Activated naive CD4-positive, alpha-beta T cell treated with anti-CD3 and anti-CD28 coated beads, Interleukin-2, amount 50 U/mL, for 72 hours (primary cell): ENCODE data around the gene DOC2A. TPM values are rescaled to one million over a fixed set of nuclear protein-coding genes. Genes with fewer than 3 reads are reported as not detected.
A peak's percentile ranks its signal among the peaks of the same experiment; 100 is the strongest.
"Not testable (repeated sequence)": the region's sequence is repeated elsewhere in the genome, so short reads cannot be mapped to it uniquely, and the experiment has no call there.

ENCODE experiments used
- ATAC-seq, 2 donors: fragments of 150-1000 bp; cut with Tn5 transposase; 2 replicates each; pipeline ENCODE4 v1.10.0; 2021; ENCODE audit warnings: mild to moderate bottlenecking in 2 of 2, moderate library complexity in 2 of 2
- DNase-seq, 2 donors: peaks; one replicate each; pipeline ENCODE4 v3.0.0; 2021 to 2022; ENCODE audit warnings: low spot score in 2 of 2
- H3K27ac Mint-ChIP-seq, 2 donors: one replicate each; pipeline ENCODE4 v1.8.0; 2022; ENCODE audit warnings: mild to moderate bottlenecking in 2 of 2, mixed read lengths in 2 of 2
- H3K36me3 Mint-ChIP-seq, 2 donors: one replicate each; pipeline ENCODE4 v1.8.0; 2022; ENCODE audit warnings: mixed read lengths in 2 of 2
- H3K9me3 Mint-ChIP-seq, 2 donors: one replicate each; pipeline ENCODE4 v1.8.0; 2022; ENCODE audit warnings: mixed read lengths in 2 of 2
- total RNA-seq, 2 donors: library from RNA; stranded (reverse); gene quantifications; one replicate each; pipeline ENCODE4 v1.2.3, GENCODE V29; 2022

DOC2A gene
- total RNA-seq, 2 donors from 2014 or later, result 0.80 to 2.0 TPM

DNA sequence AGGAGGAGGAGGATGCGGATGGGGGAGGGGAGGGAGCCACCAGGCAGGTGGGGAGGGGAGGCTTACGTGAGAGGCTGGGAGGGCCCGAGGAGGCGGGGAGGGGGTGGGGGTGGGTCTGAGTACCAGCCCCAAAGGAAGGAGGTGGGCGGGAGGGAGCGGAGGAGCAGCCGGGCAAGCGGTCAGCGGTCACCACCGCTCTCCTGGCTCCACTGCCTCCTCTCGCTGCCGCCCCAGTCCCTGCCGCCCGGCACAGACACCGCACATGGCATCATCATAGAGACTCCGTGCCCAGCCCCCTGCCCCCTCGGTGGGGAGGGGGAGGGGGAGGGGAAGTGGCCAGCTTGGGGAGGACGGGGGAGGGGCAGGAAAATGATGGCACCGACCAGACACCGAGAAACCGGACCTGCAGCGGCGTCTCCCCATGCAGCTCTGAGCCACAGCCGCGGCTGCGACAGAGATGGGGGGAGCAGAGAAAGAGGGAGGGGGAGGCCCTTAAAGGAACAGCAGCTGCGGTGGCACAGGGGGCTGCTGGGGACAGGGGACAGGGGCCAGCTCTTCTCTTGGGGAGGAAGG is 20.1 kb upstream of the DOC2A start, which contains the start of gene TLCD3B:
Gene TLCD3B, minus strand, starts transcription at position 431 of the 573 bp plus-strand sequence. CDS start 744 bp downstream, outside the sequence.
- H3K27ac Mint-ChIP-seq, result no peak within 1 kb of the TSS
- ATAC-seq (no peak), DNase-seq (no peak)
- no peaks in the 10 kb centered on the region for H3K9me3 Mint-ChIP-seq
- no peaks in the 10 kb centered on the region for H3K36me3 Mint-ChIP-seq

DNA sequence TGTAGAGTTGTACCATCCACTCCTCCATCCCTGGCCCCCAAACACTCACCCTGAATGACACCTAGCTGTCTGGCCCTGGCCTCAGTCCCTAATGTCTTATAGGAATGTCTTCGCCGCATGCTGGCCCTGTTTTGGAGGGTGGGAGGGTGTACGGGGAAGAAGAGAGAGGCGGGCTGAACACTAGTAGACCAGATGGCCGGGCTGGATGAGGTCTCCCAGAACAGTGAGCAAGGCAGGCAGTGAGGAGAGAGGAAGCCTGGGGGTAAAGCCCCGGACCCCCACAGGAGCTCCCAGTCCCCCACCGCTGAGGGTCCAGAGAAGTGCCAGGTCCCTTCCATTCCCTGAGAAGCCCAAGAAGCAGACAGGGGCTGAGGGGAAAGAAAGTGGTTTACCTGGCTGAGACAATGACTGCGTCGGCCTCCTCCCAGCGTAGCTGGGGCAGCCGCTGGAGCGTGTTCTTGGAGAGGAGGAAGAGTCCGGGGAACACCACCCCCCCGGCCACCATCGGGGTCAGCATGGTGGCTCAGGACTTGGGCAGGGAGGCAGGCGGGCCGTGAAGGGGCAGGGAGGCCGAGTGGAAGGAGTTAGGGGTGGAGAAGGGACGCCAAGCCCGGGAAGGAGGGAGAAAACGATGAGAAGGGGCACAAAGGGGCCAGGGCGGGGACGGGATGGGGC is 19.3 kb upstream of the DOC2A start:
- no peak overlapping the region for H3K27ac Mint-ChIP-seq
- no peaks in the 10 kb centered on the region for H3K9me3 Mint-ChIP-seq
- DNase-seq, result no peak
- no peak for ATAC-seq
- no peaks in the 10 kb centered on the region for H3K36me3 Mint-ChIP-seq

DNA sequence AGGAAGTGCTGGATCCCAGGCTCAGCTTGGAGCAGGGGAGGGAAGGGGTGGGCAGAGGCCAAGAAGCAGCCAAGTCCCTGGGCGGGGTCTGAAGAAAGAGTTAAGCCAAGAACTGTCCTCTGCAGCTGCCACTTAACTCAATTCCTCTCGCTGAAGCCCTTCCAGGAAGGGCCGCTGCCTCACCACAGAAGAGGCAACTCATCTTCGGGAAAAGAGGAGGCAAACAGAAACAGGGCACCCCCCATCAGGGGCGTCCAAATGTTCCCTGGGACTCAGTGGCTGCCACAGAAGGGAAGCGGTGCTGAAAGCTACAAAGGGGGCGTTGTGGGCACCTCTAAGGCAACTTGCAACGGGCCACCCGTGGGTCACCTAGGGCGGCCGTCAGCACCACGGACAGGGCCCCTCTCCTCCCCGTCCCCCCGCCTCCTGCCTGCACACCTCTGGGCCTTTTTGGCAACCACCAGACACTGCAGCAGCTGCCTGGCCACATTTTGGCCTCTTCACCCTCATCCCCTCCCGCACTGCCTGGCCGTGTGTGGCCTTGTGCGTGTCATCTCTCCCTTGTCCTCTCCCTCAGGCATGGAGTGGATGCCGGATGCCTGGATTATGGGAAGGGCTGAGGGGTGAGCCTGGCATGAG is 17.7 kb upstream of the DOC2A start:
- Mint-ChIP-seq H3K36me3 (no peaks in the 10 kb centered on the region), H3K9me3 (no peaks in the 10 kb centered on the region), H3K27ac (no peak overlapping the region)
- ATAC-seq (no peak), DNase-seq (no peak)

DNA sequence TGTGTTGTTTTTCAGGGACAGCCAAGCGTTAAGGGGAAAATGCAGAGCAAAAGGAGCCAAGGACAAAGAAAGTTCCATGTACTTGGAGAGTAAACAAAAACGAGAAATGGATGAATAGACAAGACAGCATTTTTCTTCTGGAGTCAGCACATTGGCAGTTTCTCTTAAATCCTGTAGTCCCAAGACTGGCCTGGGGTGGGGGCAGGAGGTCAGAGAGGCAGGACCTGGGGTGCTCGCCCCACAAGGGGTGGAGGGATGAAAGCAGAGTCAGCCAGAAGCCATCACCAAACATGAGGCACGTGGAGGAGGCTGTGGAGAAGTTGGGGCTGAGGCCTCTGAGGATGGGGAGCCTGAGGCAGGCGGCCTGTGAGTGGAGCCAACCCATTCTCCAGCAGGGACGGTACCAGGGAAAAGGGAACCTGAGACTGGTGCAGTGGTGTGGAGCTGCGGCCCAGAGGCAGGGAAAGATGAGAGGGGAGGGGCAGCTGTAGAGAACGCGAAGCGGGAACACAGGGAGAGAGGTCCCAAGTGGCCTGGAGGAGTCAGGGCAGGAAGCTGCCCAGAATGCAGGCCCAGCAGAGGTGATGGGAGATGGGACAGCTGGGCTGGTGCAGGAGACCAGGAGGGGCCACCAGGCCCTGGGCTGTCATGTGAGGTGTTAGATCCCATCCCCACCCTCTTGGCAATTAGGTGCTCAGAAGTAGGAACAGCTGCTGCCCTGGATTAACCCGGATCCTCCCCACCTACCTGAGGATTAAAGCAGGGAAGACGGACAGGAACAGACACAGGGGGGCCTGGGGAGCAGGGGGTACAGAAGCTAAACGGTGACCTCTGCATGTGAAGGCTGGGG is 17.0 kb upstream of the DOC2A start:
- Mint-ChIP-seq H3K27ac (no peak overlapping the region), H3K36me3 (no peaks in the 10 kb centered on the region), H3K9me3 (no peaks in the 10 kb centered on the region)
- DNase-seq (no peak), ATAC-seq (no peak)

DNA sequence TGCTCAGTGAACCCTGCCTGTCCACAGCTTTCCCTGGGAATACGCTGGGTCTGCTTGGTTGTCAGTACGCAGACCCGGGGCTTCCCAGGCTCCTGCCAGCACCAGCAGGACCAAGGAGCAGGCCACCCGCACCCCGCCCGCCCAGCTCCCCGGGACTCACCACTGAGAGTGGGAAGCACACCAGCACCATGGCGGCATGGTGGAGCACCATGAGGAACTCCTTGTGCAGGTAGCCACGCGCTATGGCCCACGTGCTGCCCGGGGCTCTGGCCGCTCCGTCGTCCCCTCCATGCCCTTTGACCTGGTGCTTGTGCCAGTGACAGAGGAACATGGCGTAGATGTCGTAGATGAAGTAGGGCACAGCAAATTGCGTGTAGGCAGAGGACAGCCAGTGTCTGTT is 15.6 kb upstream of the DOC2A start:
- H3K9me3 Mint-ChIP-seq, result no peaks in the 10 kb centered on the region
- DNase-seq (no peak), ATAC-seq (no peak)
- H3K27ac Mint-ChIP-seq, result no peak overlapping the region
- H3K36me3 Mint-ChIP-seq, result no peaks in the 10 kb centered on the region

DNA sequence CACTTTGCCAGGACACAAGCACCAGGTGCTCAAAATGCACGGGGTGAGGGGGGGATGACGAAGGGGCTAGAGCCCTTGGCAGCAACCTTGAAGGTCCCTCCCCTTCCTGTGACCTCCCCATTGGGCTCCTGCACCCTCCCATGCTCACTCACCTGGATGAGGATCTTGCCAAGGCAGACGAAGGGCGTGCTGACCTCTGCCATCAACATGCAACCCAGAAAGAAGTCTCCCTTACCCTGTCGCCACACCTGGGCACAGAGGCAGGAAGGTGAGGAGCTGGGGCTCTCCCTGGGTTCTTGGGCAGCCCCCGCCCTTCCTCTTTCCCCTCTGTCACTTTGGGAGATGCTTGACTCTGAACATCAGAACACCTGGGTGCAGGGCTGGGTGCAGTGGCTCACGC is 14.7 kb upstream of the DOC2A start:
- H3K9me3 Mint-ChIP-seq, result no peaks in the 10 kb centered on the region
- H3K27ac Mint-ChIP-seq, result no peak overlapping the region
- H3K36me3 Mint-ChIP-seq, result no peaks in the 10 kb centered on the region
- ATAC-seq (no peak), DNase-seq (no peak)

DNA sequence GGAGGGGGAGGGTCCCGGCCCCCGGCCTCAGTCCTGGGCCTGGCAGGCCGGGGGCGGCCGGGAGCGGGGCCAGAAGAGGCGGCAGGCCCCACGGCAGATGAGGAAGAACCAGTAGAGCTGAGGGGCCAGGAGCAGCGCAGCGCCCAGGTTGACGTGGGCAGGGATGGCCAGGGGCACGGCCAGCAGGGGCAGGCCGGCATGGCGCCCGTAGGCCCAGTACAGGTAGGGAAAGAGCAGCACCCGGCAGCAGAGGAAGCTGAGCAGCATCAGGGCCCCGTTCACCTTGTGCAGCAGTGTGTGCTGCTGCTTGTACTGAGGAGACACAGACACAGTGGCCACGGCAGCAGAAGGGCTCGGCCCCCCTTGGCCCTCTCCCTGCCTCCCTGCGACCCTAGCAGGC is 14.3 kb upstream of the DOC2A start:
- no peak for ATAC-seq

DNA sequence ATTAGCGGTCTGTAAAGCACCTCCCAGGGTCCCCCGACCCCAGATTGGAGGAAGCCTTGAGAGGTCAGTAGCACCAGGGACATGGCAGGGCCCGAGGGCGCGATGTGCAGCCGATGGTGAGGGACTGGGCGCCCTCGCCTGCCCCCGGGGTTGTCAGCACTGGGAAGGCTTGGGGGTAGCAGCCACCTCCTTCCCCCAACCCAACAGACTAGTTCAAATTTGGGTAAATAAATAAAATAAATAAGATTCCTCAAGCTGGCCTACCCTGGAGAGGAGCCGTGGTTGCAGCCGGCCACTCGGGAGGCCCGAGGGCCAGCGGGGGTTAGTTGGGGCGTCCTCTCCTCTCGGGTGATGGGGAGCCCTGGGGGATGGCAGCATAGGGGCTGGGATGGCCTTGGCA is 13.6 kb upstream of the DOC2A start:
- Mint-ChIP-seq H3K36me3 (no peaks in the 10 kb centered on the region), H3K9me3 (no peaks in the 10 kb centered on the region)

More for the DNA sequence above, 14.3 kb upstream of the DOC2A start:
- DNase-seq, result no peak
- Mint-ChIP-seq H3K9me3 (no peaks in the 10 kb centered on the region), H3K36me3 (no peaks in the 10 kb centered on the region), H3K27ac (no peak overlapping the region)

DNA sequence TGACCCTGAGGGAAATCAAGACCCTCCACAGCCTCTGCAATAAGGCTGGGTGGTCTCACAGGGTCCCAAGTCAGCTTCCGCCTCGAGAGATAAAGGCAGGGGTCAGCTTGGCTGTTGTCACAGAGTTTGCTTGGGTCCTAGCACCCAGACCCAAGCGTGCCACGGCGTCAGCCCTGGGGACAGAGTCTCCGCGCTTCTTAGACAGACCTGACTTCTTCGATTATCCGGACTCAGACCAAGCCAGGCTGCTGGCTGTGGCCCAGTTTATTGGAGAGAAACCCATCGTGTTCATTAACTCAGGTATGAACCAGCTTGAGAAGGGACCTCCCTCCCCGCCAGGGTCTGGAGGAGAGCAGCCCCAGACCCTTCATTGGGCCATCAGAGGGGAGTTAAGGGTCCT is 12.8 kb upstream of the DOC2A start:
- Mint-ChIP-seq H3K27ac (no peak overlapping the region), H3K9me3 (no peaks in the 10 kb centered on the region)
- ATAC-seq, result no peak

More for the DNA sequence above, 13.6 kb upstream of the DOC2A start:
- DNase-seq (no peak), ATAC-seq (no peak)
- peak overlapping the region in 1 of 2 donors; percentile 80 for H3K27ac Mint-ChIP-seq

DNA sequence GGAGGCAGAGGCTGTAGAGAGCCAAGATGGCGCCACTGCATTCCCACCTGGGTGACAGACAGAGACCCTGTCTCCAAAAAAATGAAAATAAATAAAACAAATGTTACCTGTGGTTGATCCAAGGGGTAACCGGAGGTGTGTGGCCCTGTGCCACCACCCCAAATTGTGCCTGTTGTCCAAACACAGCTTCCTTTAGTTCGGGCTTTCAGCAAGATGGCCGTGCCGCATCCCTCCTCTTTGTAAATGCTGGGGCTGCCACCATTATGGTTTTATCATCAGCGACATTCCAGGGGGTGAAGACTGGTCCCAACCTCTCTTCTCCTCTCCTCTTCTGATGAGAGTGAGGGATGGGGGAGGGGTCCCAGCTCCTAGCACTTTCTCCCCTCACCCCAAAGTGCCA is 12.1 kb upstream of the DOC2A start, which contains the start of gene C16orf92:
Gene C16orf92, plus strand, starts transcription at position 312 of the 400 bp plus-strand sequence. CDS start 143 bp downstream, outside the sequence.
- H3K36me3 Mint-ChIP-seq, result no peaks in the 10 kb centered on the region

More for the DNA sequence above, 12.8 kb upstream of the DOC2A start:
- DNase-seq, result no peak
- H3K36me3 Mint-ChIP-seq, result no peaks in the 10 kb centered on the region

DNA sequence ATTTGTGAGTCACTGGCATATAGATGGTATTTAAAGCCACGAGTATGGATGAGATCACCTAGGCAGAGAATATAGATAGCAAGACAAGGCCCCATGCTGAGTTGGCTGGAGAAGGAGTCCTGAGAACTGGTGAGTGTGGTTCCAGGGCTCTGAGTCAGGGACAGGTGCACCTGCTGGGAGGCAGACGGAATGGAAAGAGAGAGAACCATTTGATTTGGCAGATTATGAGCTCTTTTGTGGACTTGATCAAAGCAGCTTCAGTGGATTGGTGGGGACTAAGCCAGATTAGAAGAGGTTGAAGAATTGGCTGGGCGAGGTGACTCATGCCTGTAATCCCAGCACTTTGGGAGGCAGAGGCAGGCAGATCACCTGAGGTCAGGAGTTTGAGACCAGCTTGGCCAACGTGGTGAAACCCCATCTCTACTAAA is 7.9 kb upstream of the DOC2A start:
- peak; percentile 34 to 35 for ATAC-seq

More for the DNA sequence above, 12.1 kb upstream of the DOC2A start, which contains the start of gene C16orf92:
- H3K27ac Mint-ChIP-seq, result peak within 1 kb of the TSS; percentile 29 to 80
- DNase-seq, result no peak
- no peak for ATAC-seq
- H3K9me3 Mint-ChIP-seq, result no peaks in the 10 kb centered on the region

DNA sequence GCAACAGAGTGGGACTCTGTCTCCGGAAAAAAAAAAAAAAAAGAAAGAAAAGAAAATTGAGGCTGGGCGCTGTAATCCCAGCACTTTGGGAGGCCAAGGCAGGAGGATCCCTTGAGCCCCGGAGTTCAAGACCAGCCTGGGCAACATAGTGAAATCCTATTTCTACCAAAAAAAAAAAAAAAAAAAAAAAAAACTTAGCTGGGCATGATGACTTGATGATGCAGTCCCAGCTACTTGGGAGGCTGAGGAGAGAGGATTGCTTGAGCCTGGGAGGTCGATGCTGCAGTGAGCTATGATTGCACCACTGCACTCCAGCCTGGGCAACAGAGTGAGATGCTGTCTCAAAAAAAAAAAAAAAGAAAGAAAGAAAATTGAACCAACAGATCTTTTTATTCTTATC is 7.1 kb upstream of the DOC2A start:
- not testable (repeated sequence) for H3K9me3 Mint-ChIP-seq, ATAC-seq, H3K27ac Mint-ChIP-seq, H3K36me3 Mint-ChIP-seq, DNase-seq

More for the DNA sequence above, 7.9 kb upstream of the DOC2A start:
- no peaks in the 10 kb centered on the region for H3K36me3 Mint-ChIP-seq
- no peaks in the 10 kb centered on the region for H3K9me3 Mint-ChIP-seq
- no peak for DNase-seq
- H3K27ac Mint-ChIP-seq, result no peak overlapping the region

DNA sequence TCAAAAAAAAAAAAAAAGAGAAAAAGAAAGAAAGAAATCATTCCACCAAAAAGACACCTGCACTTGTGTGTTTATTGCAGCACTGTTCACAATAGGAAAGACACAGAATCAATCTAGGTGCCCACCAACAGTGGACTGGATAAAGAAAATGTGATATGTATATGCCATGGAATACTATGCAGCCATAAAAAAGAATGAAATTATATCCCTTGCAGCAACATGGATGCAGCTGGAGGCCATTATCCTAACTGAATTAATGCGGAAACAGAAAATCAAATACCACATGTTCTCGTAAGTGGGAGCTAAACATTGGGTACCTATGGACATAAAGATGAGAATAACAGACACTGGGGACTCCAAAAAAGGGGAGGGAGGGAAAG is 6.4 kb upstream of the DOC2A start:
- ATAC-seq (no peak), DNase-seq (no peak)
- no peaks in the 10 kb centered on the region for H3K36me3 Mint-ChIP-seq
- no peaks in the 10 kb centered on the region for H3K9me3 Mint-ChIP-seq
- no peak overlapping the region for H3K27ac Mint-ChIP-seq

DNA sequence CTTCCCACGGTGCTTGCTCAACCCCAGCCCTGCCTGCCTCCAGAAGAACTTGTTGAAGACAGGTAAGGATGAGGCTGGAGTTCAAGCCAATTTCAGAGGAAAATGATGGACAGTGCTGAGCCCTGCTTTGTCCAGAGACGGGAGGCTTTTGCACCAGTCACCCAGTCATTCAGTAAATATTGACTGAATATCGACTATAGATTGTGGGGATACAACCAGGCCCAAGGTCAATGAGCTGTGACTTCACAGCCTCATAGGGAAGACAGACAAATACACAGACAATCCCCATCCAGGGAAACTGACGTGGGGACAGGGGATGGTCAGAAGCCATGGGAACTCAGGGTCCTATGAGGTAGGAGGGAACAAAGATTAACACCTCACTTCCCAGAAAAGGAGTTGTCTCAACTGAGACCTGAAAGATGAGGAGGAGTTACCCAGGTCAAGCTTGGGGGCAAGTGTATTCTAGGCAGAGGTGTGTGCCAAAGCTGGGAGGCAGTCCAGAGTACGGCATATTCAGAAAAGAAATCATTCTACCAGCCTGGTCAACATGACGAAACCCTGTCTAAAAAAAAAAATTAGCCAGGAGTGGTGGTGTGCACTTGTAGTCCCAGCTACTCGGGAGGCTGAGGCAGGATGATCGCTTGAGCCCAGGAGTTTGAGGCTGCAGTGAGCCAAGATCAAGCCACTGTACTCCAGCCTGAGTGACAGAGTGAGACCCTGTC is 5.9 kb upstream of the DOC2A start:
- H3K9me3 Mint-ChIP-seq, result no peaks in the 10 kb centered on the region
- H3K36me3 Mint-ChIP-seq, result no peaks in the 10 kb centered on the region
- DNase-seq (no peak), ATAC-seq (no peak)
- no peak overlapping the region for H3K27ac Mint-ChIP-seq

DNA sequence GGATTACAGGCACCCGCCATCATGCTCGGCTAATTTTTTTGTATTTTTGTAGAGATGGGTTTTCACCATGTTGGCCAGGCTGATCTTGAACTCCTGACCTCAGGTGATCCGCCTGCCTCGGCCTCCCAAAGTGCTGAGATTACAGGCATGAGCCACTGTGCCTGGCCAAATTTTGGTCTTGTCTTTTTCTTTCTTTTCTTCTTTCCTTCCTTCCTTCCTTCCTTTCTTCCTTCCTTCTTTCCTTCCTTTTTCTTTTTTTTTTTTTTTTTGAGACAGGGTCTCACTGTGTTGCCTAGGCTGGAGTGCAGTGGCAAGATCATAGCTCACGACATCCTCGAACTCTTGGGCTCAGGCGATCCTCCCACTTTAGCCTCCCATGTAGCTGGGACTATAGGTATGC is 4.6 kb upstream of the DOC2A start:
- DNase-seq, ATAC-seq, H3K27ac Mint-ChIP-seq, H3K36me3 Mint-ChIP-seq, H3K9me3 Mint-ChIP-seq: not testable (repeated sequence)

DNA sequence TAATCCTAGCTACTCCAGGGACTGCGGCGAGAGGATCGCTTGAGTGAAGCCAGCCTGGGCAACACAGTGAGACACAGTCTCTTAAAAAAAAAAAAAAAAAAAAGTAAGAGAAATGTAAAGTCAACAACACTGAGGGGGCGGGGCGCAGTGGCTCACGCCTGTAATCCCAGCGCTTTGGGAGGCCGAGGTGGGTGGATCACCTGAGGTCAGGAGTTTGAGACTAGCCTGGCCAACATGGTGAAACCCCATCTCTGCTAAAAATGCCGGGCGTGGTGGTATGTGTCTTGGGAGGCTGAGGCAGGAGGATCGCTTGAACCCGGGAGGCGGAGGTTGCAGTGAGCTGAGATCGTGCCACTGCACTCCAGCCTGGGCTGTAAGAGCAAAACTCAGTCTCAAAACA is 1.8 kb upstream of the DOC2A start:
- not testable (repeated sequence) for H3K9me3 Mint-ChIP-seq, DNase-seq, ATAC-seq, H3K36me3 Mint-ChIP-seq, H3K27ac Mint-ChIP-seq
